22Rv1 (cell line): ENCODE data around the gene KHDRBS1.
"Not testable (repeated sequence)": the region's sequence is repeated elsewhere in the genome, so short reads cannot be mapped to it uniquely, and the experiment has no call there.

Source experiments
- H3K27ac ChIP-seq: fragments of 450-650 bp; 2 replicates; pipeline ENCODE4 v1.5.1; 2017
- ZFX ChIP-seq: fragments of 450-650 bp; IDR thresholded peaks from 2 replicates; pipeline ENCODE4 v1.6.1; 2017; ENCODE audit warnings: antibody characterized with exemption, borderline replicate concordance
- TF ChIP-seq, protein P1 (sequence below): fragments of 450-650 bp; IDR thresholded peaks from 2 replicates; pipeline ENCODE4 v1.5.1; 2017; ENCODE audit warnings: mild to moderate bottlenecking

Gene KHDRBS1

DNA sequence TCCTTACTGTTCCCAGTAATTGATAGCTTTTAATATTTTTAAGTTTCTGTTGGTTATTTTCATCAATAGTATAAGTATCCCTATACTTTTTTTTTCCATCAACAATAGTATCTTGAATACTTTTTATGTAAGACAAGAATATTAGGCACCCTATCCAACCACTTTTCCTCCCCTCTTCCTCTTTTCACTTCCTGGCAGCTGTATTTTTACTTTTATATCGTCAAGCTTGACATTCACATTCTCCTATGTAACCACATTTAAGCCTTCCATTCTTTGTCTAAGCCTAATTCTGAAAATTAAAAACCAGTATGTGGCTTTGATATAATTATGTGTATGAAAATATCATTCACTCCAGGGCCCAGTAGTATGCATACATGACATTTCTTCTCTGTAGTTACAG is 68.4 kb downstream of the KHDRBS1 start:
- no peak for TF ChIP-seq ZFX
- TF ChIP-seq, protein P1, sequence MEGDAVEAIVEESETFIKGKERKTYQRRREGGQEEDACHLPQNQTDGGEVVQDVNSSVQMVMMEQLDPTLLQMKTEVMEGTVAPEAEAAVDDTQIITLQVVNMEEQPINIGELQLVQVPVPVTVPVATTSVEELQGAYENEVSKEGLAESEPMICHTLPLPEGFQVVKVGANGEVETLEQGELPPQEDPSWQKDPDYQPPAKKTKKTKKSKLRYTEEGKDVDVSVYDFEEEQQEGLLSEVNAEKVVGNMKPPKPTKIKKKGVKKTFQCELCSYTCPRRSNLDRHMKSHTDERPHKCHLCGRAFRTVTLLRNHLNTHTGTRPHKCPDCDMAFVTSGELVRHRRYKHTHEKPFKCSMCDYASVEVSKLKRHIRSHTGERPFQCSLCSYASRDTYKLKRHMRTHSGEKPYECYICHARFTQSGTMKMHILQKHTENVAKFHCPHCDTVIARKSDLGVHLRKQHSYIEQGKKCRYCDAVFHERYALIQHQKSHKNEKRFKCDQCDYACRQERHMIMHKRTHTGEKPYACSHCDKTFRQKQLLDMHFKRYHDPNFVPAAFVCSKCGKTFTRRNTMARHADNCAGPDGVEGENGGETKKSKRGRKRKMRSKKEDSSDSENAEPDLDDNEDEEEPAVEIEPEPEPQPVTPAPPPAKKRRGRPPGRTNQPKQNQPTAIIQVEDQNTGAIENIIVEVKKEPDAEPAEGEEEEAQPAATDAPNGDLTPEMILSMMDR: no peak
- H3K27ac ChIP-seq: no peak overlapping the region

DNA sequence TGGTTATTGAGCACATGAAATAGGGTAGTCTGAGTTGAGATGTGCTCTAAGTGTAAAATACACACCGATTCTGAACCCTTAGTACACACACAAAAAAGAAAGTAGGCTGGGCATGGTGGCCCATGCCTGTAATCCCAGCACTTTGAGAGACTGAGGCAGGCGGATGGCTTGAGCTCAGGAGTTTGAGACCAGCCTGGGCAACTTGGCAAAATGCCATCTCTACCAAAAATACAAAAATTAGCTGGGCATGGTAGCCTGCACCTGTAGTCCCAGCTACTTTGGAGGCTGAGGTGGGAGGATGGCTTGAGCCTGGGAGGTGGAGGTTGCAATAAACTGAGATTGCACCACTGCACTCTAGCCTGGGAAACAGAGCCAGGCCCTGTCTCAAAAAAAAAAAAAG is 72.7 kb downstream of the KHDRBS1 start:
- not testable (repeated sequence) for H3K27ac ChIP-seq

DNA sequence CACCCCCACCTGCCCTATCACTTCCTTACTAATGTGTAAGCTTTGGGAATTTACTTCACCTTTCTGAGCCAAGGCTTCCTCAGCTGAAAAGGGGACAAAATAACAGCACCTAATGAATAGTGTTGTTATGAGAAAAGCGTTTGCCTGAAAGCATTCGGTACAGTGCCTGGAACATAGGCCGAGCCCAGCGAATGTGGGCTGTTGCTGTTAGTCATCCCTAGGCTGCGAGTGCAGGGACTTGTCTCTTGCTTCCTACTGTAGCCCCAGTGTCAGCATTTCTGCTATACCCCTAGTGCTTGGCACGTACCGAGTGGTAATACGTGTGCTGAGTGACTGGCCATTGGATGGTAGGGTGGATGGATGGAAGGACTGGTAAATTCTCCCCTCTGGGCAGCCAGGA is 77.5 kb downstream of the KHDRBS1 start:
- no peak for TF ChIP-seq ZFX
- TF ChIP-seq, protein P1: no peak
- H3K27ac ChIP-seq: no peak overlapping the region

DNA sequence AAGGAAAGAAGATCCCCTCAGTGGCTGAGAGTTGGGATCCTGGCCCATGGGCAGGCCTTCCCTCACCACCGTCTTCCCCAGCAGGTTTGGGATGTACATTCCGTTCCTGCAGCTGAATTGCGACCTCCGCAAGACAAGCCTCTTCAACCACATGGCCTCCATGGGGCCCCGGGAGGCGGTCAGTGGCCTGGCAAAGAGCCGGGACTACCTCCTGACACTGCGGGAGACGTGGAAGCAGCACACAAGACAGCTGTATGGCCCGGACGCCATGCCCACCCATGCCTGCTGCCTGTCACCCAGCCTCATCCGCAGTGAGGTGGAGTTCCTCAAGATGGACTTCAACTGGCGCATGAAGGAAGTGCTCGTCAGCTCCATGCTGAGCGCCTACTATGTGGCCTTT is 77.9 kb downstream of the KHDRBS1 start:
- H3K27ac ChIP-seq: no peak overlapping the region
- TF ChIP-seq, protein P1: no peak
